GM18520 (cell line): Measurements from ENCODE around the gene SORCS2.
"Not testable (repeated sequence)": the region's sequence is repeated elsewhere in the genome, so short reads cannot be mapped to it uniquely, and the experiment has no call there.

ENCODE experiments used
- ATAC-seq: cut with Tn5 transposase; IDR thresholded peaks from one replicate; pipeline ENCODE4 v1.9.1; 2021; ENCODE audit not compliant: unreplicated experiment

SORCS2 gene

GRCh38 chr4:7199129-7199725, 6.9 kb downstream of the SORCS2 start:
- ATAC-seq = no peak

GRCh38 chr4:7199771-7200441, 7.6 kb downstream of the SORCS2 start:
- no peak for ATAC-seq

GRCh38 chr4:7200801-7201200, 8.5 kb downstream of the SORCS2 start:
- ATAC-seq = no peak

- no peak for ATAC-seq
Measured at GRCh38 chr4:7201420-7202305, 9.3 kb downstream of the SORCS2 start.

- no peak for ATAC-seq
Measured at GRCh38 chr4:7202411-7202810, 10.1 kb downstream of the SORCS2 start.

GRCh38 chr4:7204656-7205387, 12.5 kb downstream of the SORCS2 start:
- no peak for ATAC-seq

GRCh38 chr4:7206385-7206784, 14.0 kb downstream of the SORCS2 start:
- no peak for ATAC-seq

- ATAC-seq = no peak
Measured at GRCh38 chr4:7206911-7207567, 14.7 kb downstream of the SORCS2 start.

GRCh38 chr4:7207628-7208231, 15.4 kb downstream of the SORCS2 start:
- ATAC-seq = no peak

GRCh38 chr4:7208509-7209451, 16.4 kb downstream of the SORCS2 start:
- ATAC-seq = no peak

GRCh38 chr4:7209699-7210098, 17.4 kb downstream of the SORCS2 start:
- no peak for ATAC-seq

- no peak for ATAC-seq
Measured at GRCh38 chr4:7210824-7211223, 18.5 kb downstream of the SORCS2 start.

- ATAC-seq = no peak
Measured at GRCh38 chr4:7212101-7212674, 19.9 kb downstream of the SORCS2 start.

- ATAC-seq = no peak
Measured at GRCh38 chr4:7212921-7213320, 20.6 kb downstream of the SORCS2 start.

GRCh38 chr4:7213807-7214206, 21.5 kb downstream of the SORCS2 start:
- ATAC-seq = no peak

GRCh38 chr4:7214359-7214758, 22.0 kb downstream of the SORCS2 start:
- ATAC-seq = no peak

- ATAC-seq = not testable (repeated sequence)
Measured at GRCh38 chr4:7215187-7215586, 22.8 kb downstream of the SORCS2 start.

- no peak for ATAC-seq
Measured at GRCh38 chr4:7217039-7217438, 24.7 kb downstream of the SORCS2 start.
